ENCODE measurements around the gene TENM4. TPM values are rescaled to one million over a fixed set of nuclear protein-coding genes. Genes with fewer than 3 reads are reported as not detected.

TENM4 gene
- polyA plus RNA-seq, 1 experiment = 0.39 TPM

- Histone ChIP-seq H3K4me3 (ENCODE audit: low read depth, low read length) (peak overlapping the region; percentile 61), H3K27me3 (ENCODE audit: control insufficient read depth, insufficient read depth, low read length) (peaks cover 2% of the 10 kb centered on the region), H3K36me3 (ENCODE audit: control insufficient read depth, insufficient read depth, low read length) (no peaks in the 10 kb centered on the region)
- POLR2A ChIA-PET = no interaction called here
- CTCF ChIA-PET = interaction anchor here (0.6 to 3.2 kb wide), 18 partner anchors 8 to 794 kb away, joined by 3 to 15 read pairs (median 3); no protein-coding TSS in a partner anchor
- DNase-seq (ENCODE audit: low read depth) = no peak
- no peak for TF ChIP-seq CTCF (IDR thresholded peaks at IDR 0.05; ENCODE audit: insufficient read depth, low read depth, low read length)
These were observed 802 bp downstream of the TENM4 start for GRCh38 chr11:79439886-79440570.

GRCh38 chr11:79439410-79439885 lies 1.4 kb downstream of the TENM4 start:
- Histone ChIP-seq H3K36me3 (ENCODE audit: control insufficient read depth, insufficient read depth, low read length) (no peaks in the 10 kb centered on the region), H3K27me3 (ENCODE audit: control insufficient read depth, insufficient read depth, low read length) (peaks cover 2% of the 10 kb centered on the region), H3K4me3 (ENCODE audit: low read depth, low read length) (peak overlapping the region; percentile 61)
- no peak for DNase-seq (ENCODE audit: low read depth)
- ChIA-PET CTCF (interaction anchor here (0.6 to 3.2 kb wide), 5 partner anchors 14 to 793 kb away, joined by 3 to 15 read pairs (median 3); no protein-coding TSS in a partner anchor), POLR2A (no interaction called here)
- TF ChIP-seq CTCF (IDR thresholded peaks at IDR 0.05; ENCODE audit: insufficient read depth, low read depth, low read length) = no peak

GRCh38 chr11:79438631-79439409 lies 2.0 kb downstream of the TENM4 start:
- no peak for TF ChIP-seq CTCF (IDR thresholded peaks at IDR 0.05; ENCODE audit: insufficient read depth, low read depth, low read length)
- ChIA-PET CTCF (interaction anchor here (0.6 to 3.2 kb wide), 3 partner anchors 19 to 1024 kb away, joined by 3 to 15 read pairs (median 4); no protein-coding TSS in a partner anchor), POLR2A (no interaction called here)
- peak overlapping the region; percentile 61 for H3K4me3 ChIP-seq (ENCODE audit: low read depth, low read length)
- DNase-seq (ENCODE audit: low read depth) = no peak
- H3K36me3 ChIP-seq (ENCODE audit: control insufficient read depth, insufficient read depth, low read length) = no peaks in the 10 kb centered on the region
- peaks cover 2% of the 10 kb centered on the region for H3K27me3 ChIP-seq (ENCODE audit: control insufficient read depth, insufficient read depth, low read length)

GRCh38 chr11:79437981-79438630 lies 2.7 kb downstream of the TENM4 start:
- Histone ChIP-seq H3K4me3 (ENCODE audit: low read depth, low read length) (peak overlapping the region; percentile 61), H3K36me3 (ENCODE audit: control insufficient read depth, insufficient read depth, low read length) (no peaks in the 10 kb centered on the region), H3K27me3 (ENCODE audit: control insufficient read depth, insufficient read depth, low read length) (peaks cover 2% of the 10 kb centered on the region)
- ChIA-PET POLR2A (no interaction called here), CTCF (interaction anchor here (0.9 to 3.2 kb wide), 2 partner anchors 20 to 37 kb away, joined by 4 to 15 read pairs; no protein-coding TSS in a partner anchor)
- DNase-seq (ENCODE audit: low read depth) = no peak
- TF ChIP-seq CTCF (IDR thresholded peaks at IDR 0.05; ENCODE audit: insufficient read depth, low read depth, low read length) = no peak

All from BJ (cell line).